KMS-11 (cell line): Measurements from ENCODE around the gene ERGIC2.
"Not testable (repeated sequence)": the region's sequence is repeated elsewhere in the genome, so short reads cannot be mapped to it uniquely, and the experiment has no call there.

Experiments used
- H2AFZ ChIP-seq: fragments of 200-600 bp; sonication (generic); 2 replicates; pipeline ENCODE4 v1.6.1; 2016; ENCODE audit warnings: antibody characterized with exemption, mixed run types, low read depth
- H3K27ac ChIP-seq: fragments of 200-600 bp; sonication (generic); 2 replicates; pipeline ENCODE4 v1.6.1; 2016; ENCODE audit warnings: mild to moderate bottlenecking, mixed run types
- H3K27me3 ChIP-seq: fragments of 200-600 bp; sonication (generic); 2 replicates; pipeline ENCODE4 v1.6.1; 2017; ENCODE audit warnings: mild to moderate bottlenecking, low read depth, mixed run types, moderate library complexity; ENCODE audit not compliant: insufficient read depth
- H3K36me3 ChIP-seq: fragments of 200-600 bp; sonication (generic); 2 replicates; pipeline ENCODE4 v1.6.1; 2017; ENCODE audit warnings: mild to moderate bottlenecking, mixed run types; ENCODE audit not compliant: insufficient read depth
- H3K4me1 ChIP-seq: fragments of 200-600 bp; sonication (generic); 2 replicates; pipeline ENCODE4 v1.6.1; 2016; ENCODE audit warnings: mild to moderate bottlenecking, low read depth, mixed run types; ENCODE audit not compliant: poor library complexity, severe bottlenecking
- H3K4me2 ChIP-seq: fragments of 200-600 bp; sonication (generic); 2 replicates; pipeline ENCODE4 v1.7.0; 2016; ENCODE audit warnings: mild to moderate bottlenecking, mixed run types
- H3K4me3 ChIP-seq: fragments of 200-600 bp; sonication (generic); IDR thresholded peaks from 2 replicates; pipeline ENCODE4 v1.6.1; 2017; ENCODE audit warnings: low read depth, low read length, mixed read lengths; ENCODE audit not compliant: insufficient read depth
- H3K79me2 ChIP-seq: fragments of 200-600 bp; sonication (generic); 2 replicates; pipeline ENCODE4 v1.6.1; 2016; ENCODE audit warnings: low read depth, mixed run types; ENCODE audit not compliant: insufficient read depth
- H3K9ac ChIP-seq: fragments of 200-600 bp; sonication (generic); 2 replicates; pipeline ENCODE4 v1.6.1; 2016; ENCODE audit warnings: mild to moderate bottlenecking, mixed run types
- H4K20me1 ChIP-seq: fragments of 200-600 bp; sonication (generic); 2 replicates; pipeline ENCODE4 v1.6.1; 2016; ENCODE audit warnings: mild to moderate bottlenecking, mixed run types; ENCODE audit not compliant: insufficient read depth
- TF ChIP-seq, protein P1 (sequence below): fragments of 200-600 bp; sonication (generic); conservative IDR thresholded peaks from 2 replicates; pipeline ENCODE4 v1.6.1; 2017; ENCODE audit warnings: low read depth, mild to moderate bottlenecking, antibody characterized with exemption, low read length, moderate library complexity, mixed read lengths

ERGIC2 gene

DNA sequence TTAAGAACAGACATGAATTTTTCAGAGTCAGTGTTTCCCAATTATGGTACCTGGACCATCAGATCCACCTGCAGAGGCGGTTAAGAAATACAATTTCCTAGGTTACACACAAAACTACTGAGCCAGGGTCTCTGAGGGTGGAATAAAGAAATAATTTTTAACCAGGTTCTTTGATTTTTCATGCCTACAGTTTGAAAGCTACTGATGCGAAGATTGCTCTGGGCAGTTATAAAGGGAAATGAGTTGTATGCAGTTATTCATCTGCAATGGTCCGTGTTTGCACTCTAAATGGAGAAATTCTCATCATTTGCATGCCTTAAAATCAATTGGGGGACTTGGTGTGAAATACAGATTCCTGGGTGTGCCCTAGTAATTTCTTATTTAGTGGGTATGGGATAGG is 89.7 kb downstream of the ERGIC2 start:
- no peaks in the 10 kb centered on the region for H4K20me1 ChIP-seq
- TF ChIP-seq, protein P1, sequence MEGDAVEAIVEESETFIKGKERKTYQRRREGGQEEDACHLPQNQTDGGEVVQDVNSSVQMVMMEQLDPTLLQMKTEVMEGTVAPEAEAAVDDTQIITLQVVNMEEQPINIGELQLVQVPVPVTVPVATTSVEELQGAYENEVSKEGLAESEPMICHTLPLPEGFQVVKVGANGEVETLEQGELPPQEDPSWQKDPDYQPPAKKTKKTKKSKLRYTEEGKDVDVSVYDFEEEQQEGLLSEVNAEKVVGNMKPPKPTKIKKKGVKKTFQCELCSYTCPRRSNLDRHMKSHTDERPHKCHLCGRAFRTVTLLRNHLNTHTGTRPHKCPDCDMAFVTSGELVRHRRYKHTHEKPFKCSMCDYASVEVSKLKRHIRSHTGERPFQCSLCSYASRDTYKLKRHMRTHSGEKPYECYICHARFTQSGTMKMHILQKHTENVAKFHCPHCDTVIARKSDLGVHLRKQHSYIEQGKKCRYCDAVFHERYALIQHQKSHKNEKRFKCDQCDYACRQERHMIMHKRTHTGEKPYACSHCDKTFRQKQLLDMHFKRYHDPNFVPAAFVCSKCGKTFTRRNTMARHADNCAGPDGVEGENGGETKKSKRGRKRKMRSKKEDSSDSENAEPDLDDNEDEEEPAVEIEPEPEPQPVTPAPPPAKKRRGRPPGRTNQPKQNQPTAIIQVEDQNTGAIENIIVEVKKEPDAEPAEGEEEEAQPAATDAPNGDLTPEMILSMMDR: no peak
- no peaks in the 10 kb centered on the region for H3K36me3 ChIP-seq
- H3K4me2 ChIP-seq: no peak overlapping the region
- no peak overlapping the region for H3K4me3 ChIP-seq
- no peak overlapping the region for H3K9ac ChIP-seq
- no peaks in the 10 kb centered on the region for H3K79me2 ChIP-seq
- H3K27ac ChIP-seq: no peak overlapping the region
- no peak overlapping the region for H2AFZ ChIP-seq
- no peaks in the 10 kb centered on the region for H3K27me3 ChIP-seq
- H3K4me1 ChIP-seq: no peaks in the 10 kb centered on the region

DNA sequence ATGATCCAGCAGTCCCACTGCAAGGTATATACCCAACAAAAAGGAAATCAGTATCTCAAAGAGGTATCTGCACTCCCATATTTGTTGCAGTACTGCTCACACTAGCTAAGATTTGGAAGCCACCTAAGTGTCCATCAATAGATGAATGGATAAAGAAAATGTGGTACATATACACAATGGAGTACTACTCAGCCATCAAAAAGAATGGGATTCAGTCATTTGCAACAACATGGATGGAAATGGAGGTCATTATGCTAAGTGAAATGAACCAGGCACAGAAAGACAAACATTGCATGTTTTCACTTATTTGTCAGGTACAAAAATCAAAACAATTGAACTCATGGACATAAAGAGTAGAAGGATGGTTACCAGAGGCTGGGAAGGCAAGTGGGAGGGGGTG is 90.5 kb downstream of the ERGIC2 start:
- H3K27me3 ChIP-seq, H3K36me3 ChIP-seq, H3K4me1 ChIP-seq, H3K4me2 ChIP-seq, H2AFZ ChIP-seq, H3K4me3 ChIP-seq, H3K9ac ChIP-seq, H4K20me1 ChIP-seq, H3K79me2 ChIP-seq, H3K27ac ChIP-seq: not testable (repeated sequence)

- Histone ChIP-seq H3K27me3 (no peaks in the 10 kb centered on the region), H3K27ac (no peak overlapping the region), H4K20me1 (no peaks in the 10 kb centered on the region), H2AFZ (no peak overlapping the region), H3K4me1 (no peaks in the 10 kb centered on the region), H3K4me3 (no peak overlapping the region), H3K79me2 (no peaks in the 10 kb centered on the region), H3K36me3 (no peaks in the 10 kb centered on the region), H3K9ac (no peak overlapping the region), H3K4me2 (no peak overlapping the region)
- TF ChIP-seq, protein P1: no peak
These were observed 92.9 kb downstream of the ERGIC2 start for GRCh38 chr12:29288031-29288430.

GRCh38 chr12:29287622-29288021 is 93.3 kb downstream of the ERGIC2 start:
- TF ChIP-seq, protein P1: no peak
- no peak overlapping the region for H3K27ac ChIP-seq
- H3K4me3 ChIP-seq: no peak overlapping the region

More at GRCh38 chr12:29287622-29288021, 93.3 kb downstream of the ERGIC2 start:
- H3K27me3 ChIP-seq: no peaks in the 10 kb centered on the region
- no peaks in the 10 kb centered on the region for H4K20me1 ChIP-seq
- no peak overlapping the region for H2AFZ ChIP-seq
- H3K4me1 ChIP-seq: no peaks in the 10 kb centered on the region
- no peak overlapping the region for H3K4me2 ChIP-seq
- no peaks in the 10 kb centered on the region for H3K36me3 ChIP-seq
- no peaks in the 10 kb centered on the region for H3K79me2 ChIP-seq
- H3K9ac ChIP-seq: no peak overlapping the region
